Esophagus muscularis mucosa (tissue), 4 donors: ENCODE data around the gene CCDC183. TPM values are rescaled to one million over a fixed set of nuclear protein-coding genes. Genes with fewer than 3 reads are reported as not detected.
"Not testable (repeated sequence)": the region's sequence is repeated elsewhere in the genome, so short reads cannot be mapped to it uniquely, and the experiment has no call there.

Experiments used
- DNase-seq: peaks from one replicate; pipeline ENCODE4 v3.0.0-alpha.2; 2017; ENCODE audit errors: extremely low spot score
- H3K27ac ChIP-seq, 4 donors: fragments of 200-600 bp; sonication (generic); replicated peaks in 1 of 4; 1 replicate in 3 of 4; 2 replicates in 1 of 4; pipeline ENCODE4 v1.5.1; 2016 to 2019; ENCODE audit warnings: mild to moderate bottlenecking in 1 of 4
- H3K27me3 ChIP-seq, 4 donors: fragments of 200-600 bp; sonication (generic); one replicate each; pipeline versions ENCODE4 v1.5.1 to v1.6.0; 2016 to 2019
- H3K36me3 ChIP-seq, 4 donors: fragments of 200-600 bp; sonication (generic); one replicate each; pipeline ENCODE4 v1.5.1; 2016 to 2019
- H3K4me1 ChIP-seq, 4 donors: fragments of 200-600 bp; sonication (generic); one replicate each; pipeline ENCODE4 v1.5.1; 2016 to 2019
- H3K4me3 ChIP-seq, 4 donors: fragments of 200-600 bp; sonication (generic); 1 replicate in 2 of 4; 2 replicates in 2 of 4; pipeline ENCODE4 v1.5.1; 2016 to 2019; ENCODE audit warnings: mild to moderate bottlenecking in 4 of 4, moderate library complexity in 1 of 4
- H3K9me3 ChIP-seq, 4 donors: fragments of 200-600 bp; sonication (generic); 1 replicate in 3 of 4; 2 replicates in 1 of 4; pipeline ENCODE4 v1.5.1; 2016 to 2019
- CTCF ChIP-seq, 3 experiments: fragments of 200-600 bp in 2 of 3; fragments of 450-650 bp in 1 of 3; sonication (generic) in 2 of 3; IDR thresholded peaks; one replicate each; pipeline ENCODE4 v1.5.1; 2017 to 2019; ENCODE audit warnings: antibody characterized with exemption in 3 of 3, mild to moderate bottlenecking in 2 of 3, moderate library complexity in 1 of 3
- EP300 ChIP-seq: sonication (generic); formaldehyde crosslinking; IDR thresholded peaks from one replicate; pipeline ENCODE4 v1.6.1; 2017; ENCODE audit warnings: antibody characterized with exemption
- POLR2A ChIP-seq: fragments of 450-650 bp; IDR thresholded peaks from one replicate; pipeline ENCODE4 v1.6.1; 2017; ENCODE audit warnings: antibody characterized with exemption, moderate library complexity, mild to moderate bottlenecking, low read depth
- POLR2AphosphoS5 ChIP-seq, 2 donors: sonication (generic); formaldehyde crosslinking; IDR thresholded peaks; one replicate each; pipeline ENCODE4 v1.6.1; 2017; ENCODE audit warnings: antibody characterized with exemption in 2 of 2
- WGBS: methylation state at CpG from one replicate; pipeline ENCODE4 v1.1.5; 2018; 5-methylcytosine and 5-hydroxymethylcytosine counted together
- intact Hi-C: fragments of 100-400 bp; cut with DNase I; formaldehyde crosslinking; loops from one replicate; pipeline ENCODE4 v1.15.1; 2023
- total RNA-seq, 4 donors: library from RNA; depleted of rRNA; stranded (reverse); fragments of >200 nt; gene quantifications; one replicate each; pipeline versions ENCODE4 v1.1.0 to v1.2.1, GENCODE V29; 2016

CCDC183 gene
- total RNA-seq, 4 donors from 2014 or later = 0.33 to 2.5 (median 1.4) TPM

- 86% methylated on average over 5 of the region's 27 CpGs for WGBS
- no peak overlapping the region for H3K27ac ChIP-seq
- H3K36me3 ChIP-seq = no peaks in the 10 kb centered on the region
- no peak overlapping the region for H3K4me3 ChIP-seq
- intact Hi-C loops = no loop called here
- no peak for TF ChIP-seq EP300
- no peak for TF ChIP-seq POLR2AphosphoS5 (IDR thresholded peaks at IDR 0.05)
- TF ChIP-seq POLR2A = no peak
- TF ChIP-seq CTCF (IDR thresholded peaks at IDR 0.05) = no peak
- peaks cover 0 to 73% (median 8%) of the 10 kb centered on the region in 4 donors for H3K27me3 ChIP-seq
- no peak for DNase-seq
- H3K4me1 ChIP-seq = peaks cover 0 to 22% (median 15%) of the 10 kb centered on the region in 4 donors
- H3K9me3 ChIP-seq = peaks cover 0 to 11% (median 3%) of the 10 kb centered on the region in 4 donors
Measured at GRCh38 chr9:136759436-136760325, 36.5 kb upstream of the CCDC183 start.

- peaks cover 0 to 22% (median 15%) of the 10 kb centered on the region in 4 donors for H3K4me1 ChIP-seq
- no peak overlapping the region for H3K4me3 ChIP-seq
- H3K9me3 ChIP-seq = peaks cover 0 to 11% (median 3%) of the 10 kb centered on the region in 4 donors
- 79% methylated on average over 14 of the region's 25 CpGs for WGBS
- intact Hi-C loops = no loop called here
- peaks cover 0 to 73% (median 8%) of the 10 kb centered on the region in 4 donors for H3K27me3 ChIP-seq
- H3K36me3 ChIP-seq = no peaks in the 10 kb centered on the region
- DNase-seq = no peak
- TF ChIP-seq POLR2A (no peak), CTCF (IDR thresholded peaks at IDR 0.05) (no peak), EP300 (no peak), POLR2AphosphoS5 (IDR thresholded peaks at IDR 0.05) (no peak)
- H3K27ac ChIP-seq = no peak overlapping the region
Measured at GRCh38 chr9:136760424-136760823, 35.7 kb upstream of the CCDC183 start.

GRCh38 chr9:136760834-136761544 lies 35.1 kb upstream of the CCDC183 start:
- DNase-seq, H3K27ac ChIP-seq, H3K9me3 ChIP-seq, intact Hi-C loops, H3K4me3 ChIP-seq, H3K36me3 ChIP-seq: not testable (repeated sequence)
- peak in 2 of 3 experiments; percentile 19 to 45 for TF ChIP-seq CTCF (IDR thresholded peaks at IDR 0.05)
- peaks cover 0 to 76% (median 8%) of the 10 kb centered on the region in 4 donors for H3K27me3 ChIP-seq
- H3K4me1 ChIP-seq = peaks cover 0 to 22% (median 15%) of the 10 kb centered on the region in 4 donors
- 48% methylated on average over 15 of the region's 22 CpGs for WGBS

GRCh38 chr9:136761545-136761981 lies 34.6 kb upstream of the CCDC183 start:
- no peak overlapping the region for H3K4me3 ChIP-seq
- H3K9me3 ChIP-seq = peaks cover 0 to under 1% (median 0%) of the 10 kb centered on the region in 4 donors
- intact Hi-C loops = no loop called here
- no peak overlapping the region for H3K27ac ChIP-seq
- DNase-seq = no peak
- peaks cover 0 to 22% (median 15%) of the 10 kb centered on the region in 4 donors for H3K4me1 ChIP-seq
- H3K27me3 ChIP-seq = peaks cover 0 to 74% (median 8%) of the 10 kb centered on the region in 4 donors
- no peak for TF ChIP-seq POLR2A
- TF ChIP-seq POLR2AphosphoS5 (IDR thresholded peaks at IDR 0.05) = no peak
- TF ChIP-seq EP300 = no peak
- TF ChIP-seq CTCF (IDR thresholded peaks at IDR 0.05) = no peak
- WGBS = 100% methylated on average over 2 of the region's 13 CpGs
- H3K36me3 ChIP-seq = no peaks in the 10 kb centered on the region
